Tibial nerve (tissue), 4 donors: ENCODE measurements around the gene TRABD2A. TPM values are rescaled to one million over a fixed set of nuclear protein-coding genes. Genes with fewer than 3 reads are reported as not detected.
"Not testable (repeated sequence)": the region's sequence is repeated elsewhere in the genome, so short reads cannot be mapped to it uniquely, and the experiment has no call there.

ENCODE experiments used
- DNase-seq, 2 donors: peaks; one replicate each; pipeline ENCODE4 v3.0.0-alpha.2; 2019; ENCODE audit warnings: low spot score in 2 of 2
- H3K27ac ChIP-seq, 4 donors: fragments of 200-600 bp; sonication (generic) in 3 of 4; one replicate each; pipeline ENCODE4 v1.5.1; 2017 to 2019; ENCODE audit warnings: mild to moderate bottlenecking in 1 of 4
- H3K27me3 ChIP-seq, 2 donors: fragments of 200-600 bp; sonication (generic) in 1 of 2; one replicate each; pipeline versions ENCODE4 v1.5.1 to v1.6.0; 2017 to 2019
- H3K36me3 ChIP-seq, 3 donors: fragments of 200-600 bp; sonication (generic); one replicate each; pipeline ENCODE4 v1.5.1; 2018 to 2019
- H3K4me1 ChIP-seq, 4 donors: fragments of 200-600 bp; sonication (generic) in 3 of 4; one replicate each; pipeline ENCODE4 v1.5.1; 2017 to 2019
- H3K4me3 ChIP-seq, 4 donors: fragments of 200-600 bp; sonication (generic) in 3 of 4; one replicate each; pipeline ENCODE4 v1.5.1; 2017 to 2019; ENCODE audit warnings: mild to moderate bottlenecking in 1 of 4, moderate library complexity in 1 of 4
- H3K9me3 ChIP-seq, 4 donors: fragments of 200-600 bp; sonication (generic) in 3 of 4; one replicate each; pipeline ENCODE4 v1.5.1; 2017 to 2019
- CTCF ChIP-seq, 5 experiments: fragments of 200-600 bp in 3 of 5; fragments of 450-650 bp in 2 of 5; sonication (generic) in 3 of 5; IDR thresholded peaks; one replicate each; pipeline ENCODE4 v1.5.1; 2016 to 2019; ENCODE audit warnings: antibody characterized with exemption in 5 of 5, mild to moderate bottlenecking in 3 of 5, moderate library complexity in 2 of 5
- EP300 ChIP-seq, 2 donors: sonication (generic); formaldehyde crosslinking; IDR thresholded peaks; one replicate each; pipeline ENCODE4 v1.6.1; 2017; ENCODE audit warnings: antibody characterized with exemption in 2 of 2, mild to moderate bottlenecking in 1 of 2
- POLR2A ChIP-seq, 2 donors: fragments of 450-650 bp; IDR thresholded peaks; one replicate each; pipeline ENCODE4 v1.6.1; 2017; ENCODE audit warnings: antibody characterized with exemption in 2 of 2, mild to moderate bottlenecking in 2 of 2, moderate library complexity in 2 of 2
- WGBS, 2 donors: methylation state at CpG; one replicate each; pipeline ENCODE4 v1.1.5; 2018; 5-methylcytosine and 5-hydroxymethylcytosine counted together
- total RNA-seq, 4 donors: library from RNA; depleted of rRNA; stranded (reverse); fragments of >200 nt; gene quantifications; one replicate each; pipeline ENCODE4 v1.1.0, GENCODE V29; 2016

Gene TRABD2A
- total RNA-seq, 4 donors from 2014 or later, result 0.98 to 6.3 (median 1.7) TPM; not detected in 1

GRCh38 chr2:84924173-84925106, 43.6 kb upstream of the TRABD2A start:
- peak overlapping the region in 3 of 4 donors; percentile 57 to 70 (median 62) for H3K27ac ChIP-seq
- WGBS, 2 donors, result 51 to 60% methylated on average over 9 of the region's 9 CpGs
- DNase-seq, result no peak

GRCh38 chr2:84923009-84923408, 42.1 kb upstream of the TRABD2A start:
- no peak for TF ChIP-seq POLR2A (IDR thresholded peaks at IDR 0.05)
- no peak for TF ChIP-seq EP300 (IDR thresholded peaks at IDR 0.05)
- no peak for TF ChIP-seq CTCF (IDR thresholded peaks at IDR 0.05)
- H3K36me3 ChIP-seq, result no peaks in the 10 kb centered on the region
- H3K27ac ChIP-seq, result no peak overlapping the region

More at GRCh38 chr2:84924173-84925106, 43.6 kb upstream of the TRABD2A start:
- Histone ChIP-seq H3K4me3 (peak overlapping the region in 1 of 4 donors; percentile 25), H3K27me3 (no peaks in the 10 kb centered on the region), H3K4me1 (peaks cover 0 to 46% (median 29%) of the 10 kb centered on the region in 4 donors), H3K9me3 (no peaks in the 10 kb centered on the region), H3K36me3 (no peaks in the 10 kb centered on the region)
- TF ChIP-seq EP300 (IDR thresholded peaks at IDR 0.05) (peak in 1 of 2 donors; percentile 38), CTCF (IDR thresholded peaks at IDR 0.05) (no peak), POLR2A (IDR thresholded peaks at IDR 0.05) (no peak)

DNA sequence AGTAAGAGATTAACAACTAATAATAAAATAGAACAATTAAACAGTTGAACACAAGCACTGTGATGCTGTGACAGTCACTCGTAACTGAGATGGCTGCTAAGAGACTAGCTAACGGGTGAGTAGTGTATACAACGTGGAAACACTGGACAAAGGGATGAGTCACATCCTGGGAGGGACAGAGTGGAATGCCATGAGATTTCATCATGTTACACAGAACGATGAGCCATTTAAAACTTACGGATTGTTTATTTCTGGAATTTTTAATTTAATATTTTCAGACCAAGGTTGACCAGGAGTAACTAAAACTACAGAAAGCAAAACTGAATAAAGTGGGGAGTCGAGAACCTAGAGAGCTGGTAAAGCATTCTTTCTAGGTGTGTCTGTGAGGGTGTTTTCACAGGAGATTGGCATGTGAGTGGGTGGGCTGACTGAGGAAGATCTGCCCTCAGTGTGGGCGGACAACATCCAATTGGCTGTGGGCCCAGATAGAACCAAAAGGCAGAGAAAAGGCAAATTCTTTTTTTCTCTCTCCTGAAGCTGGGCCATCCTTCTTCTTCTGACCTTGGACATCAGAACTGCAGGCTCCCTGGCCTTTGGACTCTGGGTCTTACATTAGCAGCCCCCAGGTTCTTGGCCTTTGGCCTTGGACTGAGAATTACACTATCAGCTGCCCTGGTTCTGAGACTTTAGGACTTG, 39.1 kb upstream of the TRABD2A start:
- Histone ChIP-seq H3K9me3 (no peaks in the 10 kb centered on the region), H3K27me3 (no peaks in the 10 kb centered on the region), H3K36me3 (no peaks in the 10 kb centered on the region), H3K4me3 (peak overlapping the region in 1 of 4 donors; percentile 5), H3K4me1 (peaks cover 0 to 24% (median 15%) of the 10 kb centered on the region in 4 donors), H3K27ac (peak overlapping the region; percentile 69 to 96 (median 82))
- TF ChIP-seq EP300 (IDR thresholded peaks at IDR 0.05) (peak in 1 of 2 donors; percentile 74), POLR2A (IDR thresholded peaks at IDR 0.05) (no peak)
- DNase-seq, result peak in 1 of 2 donors; percentile 64
- 13 to 15% methylated on average over 7 of the region's 7 CpGs for WGBS, 2 donors

More at GRCh38 chr2:84923009-84923408, 42.1 kb upstream of the TRABD2A start:
- H3K9me3 ChIP-seq, result no peaks in the 10 kb centered on the region
- H3K4me3 ChIP-seq, result no peak overlapping the region
- DNase-seq, result no peak
- H3K4me1 ChIP-seq, result peaks cover 0 to 50% (median 29%) of the 10 kb centered on the region in 4 donors
- no peaks in the 10 kb centered on the region for H3K27me3 ChIP-seq

GRCh38 chr2:84918430-84918829, 37.5 kb upstream of the TRABD2A start:
- Histone ChIP-seq H3K36me3 (no peaks in the 10 kb centered on the region), H3K9me3 (no peaks in the 10 kb centered on the region), H3K4me3 (no peak overlapping the region), H3K27ac (peak overlapping the region in 3 of 4 donors; percentile 14 to 96 (median 20)), H3K4me1 (peaks cover 0 to 17% (median 7%) of the 10 kb centered on the region in 4 donors), H3K27me3 (no peaks in the 10 kb centered on the region)
- TF ChIP-seq POLR2A (IDR thresholded peaks at IDR 0.05), result no peak
- TF ChIP-seq CTCF (IDR thresholded peaks at IDR 0.05), result no peak
- no peak for DNase-seq
- 80 to 92% methylated on average over 2 of the region's 2 CpGs for WGBS, 2 donors

GRCh38 chr2:84917821-84918220, 36.9 kb upstream of the TRABD2A start:
- H3K4me1 ChIP-seq, result peaks cover 0 to 17% (median 7%) of the 10 kb centered on the region in 4 donors
- H3K9me3 ChIP-seq, DNase-seq, H3K27me3 ChIP-seq, H3K36me3 ChIP-seq, H3K27ac ChIP-seq, H3K4me3 ChIP-seq: not testable (repeated sequence)
- WGBS, 2 donors, result 68 to 71% methylated on average over 5 of the region's 5 CpGs

GRCh38 chr2:84915675-84916074, 34.8 kb upstream of the TRABD2A start:
- not testable (repeated sequence) for H3K27me3 ChIP-seq, H3K4me3 ChIP-seq, H3K27ac ChIP-seq, DNase-seq, H3K36me3 ChIP-seq, H3K9me3 ChIP-seq
- peaks cover 0 to 17% (median 7%) of the 10 kb centered on the region in 4 donors for H3K4me1 ChIP-seq
- WGBS, 2 donors, result 96 to 98% methylated on average over 24 of the region's 24 CpGs
